Right ventricle myocardium superior (tissue), 1 donor: ENCODE results near the gene MRC1. TPM values are rescaled to one million over a fixed set of nuclear protein-coding genes. Genes with fewer than 3 reads are reported as not detected.

ENCODE experiments used
- ATAC-seq: fragments of 200-7000 bp; cut with Tn5 transposase; one replicate; pipeline ENCODE4 v1.9.1; 2020; ENCODE audit warnings: mild to moderate bottlenecking; ENCODE audit not compliant: poor library complexity
- DNase-seq: peaks from one replicate; pipeline ENCODE4 v3.0.0-alpha.2; 2020
- intact Hi-C: fragments of 100-400 bp; cut with DNase I; formaldehyde crosslinking; loops from one replicate; pipeline ENCODE4 v1.11.2; 2022
- total RNA-seq: library from RNA; stranded (reverse); fragmentation: NEBNext Ultra II Directional; extraction: Animal tissue kit (Norgen Biotek cat#: 25700); gene quantifications from one replicate; pipeline ENCODE4 v1.2.1, GENCODE V29; 2021
- donor health status: DM: no; HTN: yes; CAD: no; lungs with severe emphysema.

Gene MRC1
- total RNA-seq, 1 donor from 2014 or later: 27.0 TPM

DNA sequence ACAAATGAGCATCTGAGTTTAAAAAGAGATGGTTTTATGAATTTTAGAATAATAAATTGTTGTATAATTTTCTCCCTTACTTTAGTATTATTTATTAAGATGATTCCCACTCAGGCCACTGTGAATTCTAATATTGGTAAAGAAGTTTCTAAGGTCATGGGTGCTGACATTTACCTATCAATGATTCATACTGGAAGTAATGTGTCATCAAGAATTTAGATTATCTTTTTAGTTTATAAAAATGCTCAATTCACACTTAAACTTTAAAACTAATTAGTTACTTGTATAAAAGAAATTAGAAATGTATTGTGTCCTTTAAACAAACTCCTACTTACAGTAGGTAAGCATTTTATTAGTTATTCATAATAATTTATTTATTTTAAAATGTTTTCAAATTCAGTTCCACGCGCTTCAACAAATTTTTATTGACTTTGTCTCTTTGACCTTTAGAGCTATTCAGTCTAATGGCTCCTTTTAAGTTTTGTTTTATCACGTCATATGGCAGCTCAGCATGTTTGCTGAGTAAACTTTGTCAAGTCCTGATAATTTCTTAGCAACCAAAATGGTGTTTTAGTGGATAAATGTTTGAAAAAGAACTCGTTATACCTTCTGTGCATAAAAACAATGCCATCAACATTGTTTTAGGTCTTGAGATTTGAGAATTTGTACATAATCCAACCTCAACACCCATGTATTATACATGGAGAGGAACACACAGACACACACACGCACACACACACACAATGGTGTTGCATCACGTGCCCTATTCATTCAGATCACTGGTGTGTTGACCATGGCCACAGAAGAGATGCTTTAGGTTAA, 15.1 kb upstream of the MRC1 start:
- intact Hi-C loops: no loop called here
- no peak for ATAC-seq

DNA sequence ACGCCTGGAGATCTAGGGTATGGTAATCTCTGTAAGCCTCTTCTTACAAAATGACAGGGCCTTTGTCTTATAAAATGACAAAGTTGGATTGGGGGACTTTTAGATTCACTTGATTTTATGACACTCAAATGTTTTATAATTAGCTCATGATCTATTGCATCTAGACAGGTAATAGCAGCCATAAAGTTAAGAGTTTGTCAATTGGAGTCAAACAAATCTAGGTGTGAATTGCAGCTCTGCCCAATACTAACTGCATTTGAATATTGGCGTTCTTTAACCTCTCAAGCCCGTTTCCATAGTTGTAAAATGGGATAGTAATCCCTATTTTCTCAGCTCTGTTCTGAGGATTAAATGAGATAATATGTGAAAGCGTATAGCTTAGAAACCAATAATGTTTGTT, 14.1 kb upstream of the MRC1 start:
- intact Hi-C loops: no loop called here

More for the DNA sequence above, 15.1 kb upstream of the MRC1 start:
- DNase-seq: no peak

DNA sequence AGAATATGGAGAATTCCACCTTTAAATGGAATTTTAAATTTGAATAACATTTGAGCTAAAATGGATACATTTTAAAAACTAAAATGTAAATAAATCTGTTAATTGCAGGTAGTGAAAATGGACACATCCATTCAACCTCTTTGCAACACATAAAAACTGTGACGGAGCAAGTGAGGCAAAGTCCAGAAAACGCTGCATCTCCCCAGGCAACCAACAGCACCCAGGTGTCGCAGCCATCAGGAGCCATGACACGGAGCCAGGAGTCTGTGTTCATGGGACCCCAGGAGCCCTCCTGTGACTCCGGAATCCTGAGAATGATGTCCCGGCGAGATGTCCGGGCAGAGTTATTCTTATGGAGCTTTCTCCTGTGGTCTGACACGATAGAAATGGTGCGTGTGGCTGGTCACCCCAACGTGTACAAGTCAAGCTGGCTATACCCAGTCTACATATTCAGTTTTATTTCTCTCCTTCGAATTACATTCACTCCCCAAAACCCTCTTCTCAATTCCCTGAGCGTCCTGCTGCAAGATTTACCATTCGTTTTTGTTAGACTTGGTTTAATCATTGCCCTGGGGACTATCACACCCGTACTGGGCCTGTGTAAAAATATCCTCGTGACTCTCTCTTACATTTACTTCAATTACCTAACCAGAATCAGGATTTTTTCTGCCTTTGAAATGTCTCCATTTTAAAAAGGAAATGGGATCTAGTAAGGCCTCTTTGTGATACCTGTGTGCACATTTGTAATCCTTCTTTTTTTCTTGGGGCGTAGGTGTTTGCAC, 13.1 kb upstream of the MRC1 start:
- intact Hi-C loops: no loop called here
- ATAC-seq (no peak), DNase-seq (no peak)

More for the DNA sequence above, 14.1 kb upstream of the MRC1 start:
- DNase-seq (no peak), ATAC-seq (no peak)

DNA sequence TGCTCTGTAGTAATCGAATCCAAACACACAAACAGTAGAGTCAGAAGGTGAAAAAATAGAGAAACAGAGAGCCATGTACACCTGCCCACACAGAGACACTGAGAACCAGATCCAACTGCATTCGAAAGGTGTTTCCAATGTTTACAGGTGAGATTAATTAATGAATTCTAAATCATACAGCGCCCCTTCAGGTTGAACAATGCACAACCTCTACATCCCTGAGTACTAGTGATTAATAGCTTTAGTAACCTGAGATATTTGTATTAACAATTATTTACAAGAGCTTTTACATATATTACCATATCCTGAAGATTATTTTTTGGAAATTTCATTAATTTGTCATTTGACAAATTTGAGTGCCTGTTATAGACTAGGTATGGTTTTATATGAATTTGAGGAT, 7.6 kb upstream of the MRC1 start:
- intact Hi-C loops: no loop called here
- DNase-seq (no peak), ATAC-seq (no peak)

DNA sequence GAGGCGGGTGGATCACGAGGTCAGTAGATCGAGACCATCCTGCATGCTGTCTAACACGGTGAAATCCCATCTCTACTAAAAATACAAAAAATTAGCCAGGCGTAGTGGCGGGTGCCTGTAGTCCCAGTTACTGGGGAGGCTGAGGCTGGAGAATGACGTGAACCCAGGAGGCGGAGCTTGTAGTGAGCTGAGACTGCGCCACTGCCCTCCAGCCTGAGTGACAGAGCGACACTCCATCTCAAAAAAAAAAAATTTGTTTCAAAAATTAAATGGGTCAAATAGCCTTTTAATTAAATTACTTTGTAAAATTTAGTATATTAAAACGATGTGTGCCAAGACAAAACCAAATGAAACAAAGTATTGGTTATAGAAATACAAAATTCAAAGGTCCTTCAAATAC, 6.8 kb upstream of the MRC1 start:
- DNase-seq (no peak), ATAC-seq (no peak)
- intact Hi-C loops: no loop called here

DNA sequence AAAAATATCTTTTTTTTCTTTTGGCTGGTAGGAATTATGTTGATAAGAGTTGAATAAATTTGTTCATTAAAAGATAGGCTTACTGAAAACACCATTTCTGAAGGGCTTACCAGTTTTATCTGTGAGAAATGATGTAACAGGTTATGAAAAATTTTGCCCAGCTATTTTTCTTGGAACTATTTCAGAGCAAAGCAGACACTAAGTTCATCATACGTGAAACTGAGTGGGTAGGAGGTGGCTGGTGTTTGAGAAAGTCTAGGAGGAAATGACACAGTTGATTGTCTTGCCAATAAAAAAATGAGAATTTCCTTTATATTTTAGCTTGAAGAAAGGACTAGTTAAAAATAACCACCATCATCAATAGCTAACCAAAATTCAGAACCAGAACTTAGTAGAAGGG, 6.2 kb upstream of the MRC1 start:
- DNase-seq (no peak), ATAC-seq (no peak)
- intact Hi-C loops: no loop called here

DNA sequence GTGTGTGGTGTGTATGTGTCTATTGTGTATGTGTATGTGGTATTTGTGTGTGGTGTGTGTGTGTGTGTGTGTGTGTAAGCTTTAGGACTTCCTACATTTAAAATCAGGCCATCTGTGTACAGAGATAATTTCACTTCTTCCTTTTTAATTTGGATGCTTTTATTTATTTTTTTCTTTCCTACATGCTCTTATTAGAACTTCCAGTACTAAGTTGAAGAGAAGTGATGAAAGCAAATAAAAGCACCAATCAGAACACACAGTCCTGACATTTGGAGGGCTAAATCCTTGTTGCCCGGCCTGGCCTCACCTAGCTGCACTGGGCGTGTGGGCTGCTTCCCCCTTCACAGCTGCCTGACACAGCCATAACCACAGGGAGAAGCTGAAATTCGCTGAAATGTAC, 3.8 kb upstream of the MRC1 start:
- intact Hi-C loops: no loop called here
- DNase-seq (no peak), ATAC-seq (no peak)

DNA sequence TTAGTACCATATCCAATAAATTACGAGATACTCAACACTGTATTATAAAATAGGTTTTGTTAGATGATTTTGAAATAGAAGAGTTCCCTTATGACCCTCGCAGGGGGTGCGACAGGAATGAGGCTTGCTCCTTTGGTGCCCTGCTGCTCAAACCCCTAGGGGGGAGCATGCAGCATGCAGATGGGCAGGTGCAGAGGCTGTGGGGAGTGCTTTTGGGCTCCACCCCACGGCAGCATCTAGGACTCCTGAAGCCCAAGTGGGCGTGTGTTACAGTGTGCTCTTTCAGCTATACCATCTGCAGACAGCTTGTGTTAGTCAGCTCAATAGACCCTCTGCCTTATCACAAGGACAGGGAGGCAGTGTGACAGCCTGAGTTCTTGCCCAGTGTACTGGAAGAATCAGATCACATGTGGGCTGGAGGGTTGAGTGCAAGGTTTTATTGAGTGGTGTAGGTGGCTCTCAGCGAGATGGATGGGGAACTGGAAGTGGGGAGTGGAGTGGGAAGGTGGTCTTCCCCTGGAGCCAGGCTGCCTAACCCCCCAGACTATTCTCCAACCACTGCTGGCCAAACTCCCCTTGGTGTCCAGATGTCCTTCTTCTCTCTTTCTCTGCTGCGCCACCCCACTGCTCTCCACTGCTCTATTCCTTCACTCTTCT, 3.1 kb upstream of the MRC1 start:
- DNase-seq (no peak), ATAC-seq (peak; percentile 50)
- intact Hi-C loops: no loop called here

DNA sequence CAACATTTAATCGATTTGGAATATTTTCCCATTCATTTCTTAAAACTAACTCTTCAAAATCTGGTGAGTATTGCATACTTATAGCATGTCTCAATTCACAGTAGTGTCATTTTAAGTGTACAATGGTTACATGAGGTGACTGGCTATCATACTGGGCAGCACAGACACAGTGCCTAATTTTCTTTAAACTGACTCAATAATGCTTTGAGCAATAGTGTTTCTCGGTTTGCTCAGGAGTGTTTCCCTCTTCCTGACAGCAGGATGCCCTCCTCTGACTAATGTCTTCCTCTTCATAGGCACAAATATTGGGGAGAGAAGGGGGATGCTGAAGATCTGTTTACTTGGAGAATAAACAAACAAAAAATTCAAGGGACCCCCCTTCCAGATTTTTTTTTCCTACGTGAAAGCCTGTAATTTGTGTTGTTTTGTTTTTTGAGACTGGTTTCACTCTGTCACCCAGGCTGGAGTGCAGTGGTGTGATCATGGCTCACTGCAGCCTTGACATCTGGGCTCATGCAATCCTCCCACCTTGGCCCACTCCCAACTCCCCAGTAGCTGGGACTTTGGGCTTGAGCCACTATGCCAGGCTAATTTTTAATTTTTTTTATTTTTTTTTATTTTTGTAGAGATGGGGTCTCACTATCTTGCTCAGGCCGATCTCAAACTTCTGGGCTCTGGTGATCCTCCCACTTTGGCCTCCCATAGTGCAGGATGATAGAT, 2.2 kb downstream of the MRC1 start:
- intact Hi-C loops: no loop called here
- DNase-seq (no peak), ATAC-seq (no peak)

DNA sequence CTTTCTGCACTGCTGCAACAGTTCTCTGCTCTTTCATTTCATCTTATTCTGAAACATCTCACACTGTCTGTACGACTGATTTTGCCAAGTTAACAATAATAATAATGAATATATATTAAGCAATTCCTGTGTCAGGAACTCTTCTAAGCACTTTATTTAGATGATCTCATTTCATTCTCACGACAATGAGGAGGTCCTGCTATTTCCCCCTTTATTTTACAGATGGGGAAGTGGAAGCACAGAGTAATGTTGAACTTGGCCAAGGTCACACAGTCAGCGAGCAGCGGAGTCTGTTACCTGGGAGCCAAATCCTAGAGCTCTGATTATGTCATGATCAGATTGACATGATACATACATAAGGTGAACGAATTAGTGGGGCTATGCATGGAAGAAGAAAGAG, 5.8 kb downstream of the MRC1 start:
- intact Hi-C loops: no loop called here
- ATAC-seq (no peak), DNase-seq (no peak)

DNA sequence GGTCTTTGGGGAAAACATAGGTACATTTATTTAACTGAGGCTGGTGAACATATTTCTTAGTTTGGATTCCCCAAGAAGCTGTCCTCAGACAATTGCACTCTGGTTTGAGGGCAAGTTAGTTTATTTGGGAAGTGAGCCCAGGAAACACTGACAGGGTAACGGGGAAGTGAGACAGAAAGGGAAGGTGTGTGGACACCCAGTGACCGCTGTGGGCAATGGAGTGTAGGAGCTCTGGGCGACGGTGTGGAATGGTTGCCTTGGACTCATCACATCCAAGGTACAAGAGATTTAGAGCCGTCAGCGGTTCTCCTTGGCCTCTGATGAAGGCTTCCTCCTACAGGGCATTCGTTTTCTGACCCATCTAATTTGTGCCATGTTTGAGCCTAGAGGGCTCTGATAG, 7.1 kb downstream of the MRC1 start:
- intact Hi-C loops: no loop called here
- no peak for DNase-seq
- ATAC-seq: peak; percentile 38

DNA sequence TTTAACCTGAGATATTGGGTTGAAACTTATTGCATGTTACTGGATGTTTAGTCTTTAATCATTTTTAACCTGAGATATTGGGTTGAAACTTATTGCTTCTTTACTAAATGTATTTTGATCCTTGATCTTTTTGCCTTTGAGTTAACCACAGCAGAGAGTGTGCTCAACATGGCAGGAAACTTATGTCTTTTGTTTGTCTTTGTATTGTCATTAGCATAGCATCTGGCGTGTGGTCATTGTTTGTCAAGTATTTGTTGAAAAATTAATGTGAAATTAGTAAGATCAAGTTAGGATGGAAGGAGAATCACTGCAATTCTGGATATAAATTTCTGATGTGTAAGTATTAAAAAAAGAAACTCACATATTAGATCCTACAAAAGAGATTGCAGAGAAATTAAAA, 8.2 kb downstream of the MRC1 start:
- ATAC-seq (no peak), DNase-seq (no peak)
- intact Hi-C loops: no loop called here

DNA sequence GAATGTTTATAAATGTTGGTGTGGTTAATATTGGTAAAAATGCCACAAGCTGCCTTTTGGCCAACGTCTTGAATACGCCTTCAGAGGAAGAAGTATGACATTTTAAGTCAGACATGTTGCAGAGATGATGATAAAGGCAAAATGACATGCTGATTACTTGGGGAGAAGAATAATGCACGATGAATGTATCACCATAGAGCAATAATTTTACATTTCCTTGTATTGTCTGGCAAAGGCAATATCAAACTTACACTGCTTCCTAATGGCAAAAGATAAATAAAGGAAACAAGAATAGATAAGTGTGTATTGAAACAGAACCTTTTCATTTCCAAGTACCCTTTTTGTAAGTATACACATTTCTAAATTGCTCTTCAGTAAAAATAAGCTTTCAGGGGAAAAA, 8.6 kb downstream of the MRC1 start:
- intact Hi-C loops: no loop called here
- DNase-seq (no peak), ATAC-seq (no peak)

DNA sequence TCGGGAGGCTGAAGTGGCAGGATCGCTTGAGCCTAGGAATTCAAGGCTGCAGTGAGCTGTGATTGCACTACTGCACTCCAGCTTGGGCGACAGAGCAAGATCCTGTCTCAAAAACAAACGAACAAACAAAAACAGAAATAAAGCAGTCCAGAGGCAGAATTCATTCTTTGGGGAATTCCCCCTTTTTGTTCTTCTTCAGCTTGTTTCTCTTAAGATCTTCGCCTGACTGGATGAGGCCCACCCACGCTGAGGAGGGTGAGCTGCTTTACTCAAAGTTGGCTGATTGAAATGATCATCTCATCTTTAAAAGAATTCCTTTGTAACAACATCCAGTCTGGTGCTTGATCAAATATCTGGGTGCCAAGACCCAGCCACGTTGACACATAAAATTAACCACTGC, 10.7 kb downstream of the MRC1 start:
- ATAC-seq (no peak), DNase-seq (no peak)
- intact Hi-C loops: no loop called here

DNA sequence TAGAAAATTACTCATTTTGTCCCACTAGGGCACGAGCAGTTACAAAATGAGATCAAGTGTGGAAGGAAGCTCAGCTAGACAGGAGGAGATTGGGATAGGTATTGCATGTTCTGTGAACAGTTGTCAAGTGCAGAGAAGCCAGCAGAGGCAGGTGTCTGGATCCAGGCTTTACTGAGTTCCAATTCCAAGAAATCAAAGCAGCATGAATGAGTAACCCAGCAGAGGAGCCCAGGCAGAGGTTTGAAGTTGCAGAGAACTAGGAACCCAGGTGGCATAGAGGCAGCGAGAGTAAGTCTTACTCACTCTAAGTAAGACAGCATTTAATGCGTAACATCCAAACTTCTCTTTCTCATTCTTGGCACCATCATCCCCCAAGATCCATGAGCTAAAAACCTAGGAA, 11.8 kb downstream of the MRC1 start:
- intact Hi-C loops: no loop called here
- DNase-seq (no peak), ATAC-seq (no peak)

DNA sequence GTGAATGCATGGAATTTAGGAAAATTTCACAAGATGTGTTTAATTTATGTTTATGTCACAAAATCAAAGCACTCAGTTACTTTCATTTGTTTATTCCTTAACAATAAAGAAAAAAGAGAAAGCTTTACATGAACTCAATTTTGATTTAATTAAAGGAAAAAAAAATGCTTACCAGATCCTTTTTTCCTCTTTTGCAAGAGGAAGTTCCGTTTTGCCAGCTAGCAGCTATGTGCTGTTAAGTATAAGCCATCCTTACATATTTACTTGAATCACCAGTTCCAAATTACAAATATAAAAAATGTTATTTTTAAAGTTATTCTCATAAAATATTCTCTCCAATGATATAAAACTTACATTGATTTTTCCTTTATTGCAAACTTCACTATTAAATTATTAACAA, 12.7 kb downstream of the MRC1 start:
- DNase-seq: no peak
- no peak for ATAC-seq
- intact Hi-C loops: no loop called here

DNA sequence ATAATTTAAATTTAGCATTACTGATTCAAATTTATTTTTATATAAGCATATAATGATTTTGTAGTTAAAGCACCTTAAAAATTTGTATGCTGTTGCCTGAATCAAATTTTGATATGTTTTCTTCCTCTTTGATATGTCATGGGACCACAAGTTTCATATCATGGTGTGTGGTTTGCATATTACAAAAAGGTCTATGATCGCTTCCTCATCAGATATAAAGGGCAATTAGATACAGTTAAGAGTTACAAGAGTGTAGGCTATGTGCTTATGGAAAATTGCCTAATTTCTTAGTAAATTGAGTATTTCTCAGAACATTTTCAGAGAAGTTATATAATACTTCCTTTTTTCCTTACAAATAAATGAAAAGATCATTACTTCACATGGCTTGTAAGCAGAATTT, 22.2 kb downstream of the MRC1 start:
- intact Hi-C loops: no loop called here
- DNase-seq (no peak), ATAC-seq (no peak)

DNA sequence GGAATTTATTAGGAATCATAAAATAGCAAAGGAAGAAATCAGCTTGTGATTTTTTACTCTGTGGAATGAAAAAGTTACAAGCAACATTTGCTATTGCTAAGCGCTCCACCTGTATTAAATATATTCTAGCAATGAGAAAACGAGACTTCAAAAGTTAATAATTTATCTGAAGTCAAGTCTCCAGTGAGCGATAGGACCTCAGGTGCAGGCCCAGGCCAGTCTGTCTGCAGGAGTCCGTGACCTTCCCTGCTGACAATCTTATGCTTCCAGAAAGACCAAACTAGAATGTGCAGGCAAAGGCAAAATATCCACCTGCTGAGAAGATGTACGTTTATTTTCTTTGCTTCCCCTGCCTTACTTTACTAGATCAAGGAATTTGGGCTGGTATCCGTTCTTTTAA, 22.7 kb downstream of the MRC1 start:
- DNase-seq (no peak), ATAC-seq (no peak)
- intact Hi-C loops: no loop called here

DNA sequence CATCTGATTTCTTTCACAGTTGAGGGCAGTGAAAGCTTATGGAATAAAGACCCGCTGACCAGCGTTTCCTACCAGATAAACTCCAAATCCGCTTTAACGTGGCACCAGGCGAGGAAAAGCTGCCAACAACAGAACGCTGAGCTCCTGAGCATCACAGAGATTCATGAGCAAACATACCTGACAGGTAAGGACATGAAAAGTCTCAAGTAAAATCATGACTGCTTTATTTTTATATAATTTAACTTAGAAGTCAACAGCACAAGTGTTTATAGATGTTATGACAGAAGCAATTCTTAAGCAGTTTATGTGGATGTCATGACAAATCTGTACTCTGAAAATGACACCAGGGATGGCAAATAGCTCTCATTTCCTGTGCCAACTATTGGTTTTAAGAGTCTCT, 24.5 kb downstream of the MRC1 start:
- DNase-seq: no peak
- ATAC-seq: no peak
- intact Hi-C loops: no loop called here
